NCI-H1436 (cell line): ENCODE measurements around the gene FGD3.
"Not testable (repeated sequence)": the region's sequence is repeated elsewhere in the genome, so short reads cannot be mapped to it uniquely, and the experiment has no call there.

Experiments
- DNase-seq: peaks from one replicate; lab custom pipeline; 2025; lab: John Stamatoyannopoulos, UW

FGD3 gene, protein sequence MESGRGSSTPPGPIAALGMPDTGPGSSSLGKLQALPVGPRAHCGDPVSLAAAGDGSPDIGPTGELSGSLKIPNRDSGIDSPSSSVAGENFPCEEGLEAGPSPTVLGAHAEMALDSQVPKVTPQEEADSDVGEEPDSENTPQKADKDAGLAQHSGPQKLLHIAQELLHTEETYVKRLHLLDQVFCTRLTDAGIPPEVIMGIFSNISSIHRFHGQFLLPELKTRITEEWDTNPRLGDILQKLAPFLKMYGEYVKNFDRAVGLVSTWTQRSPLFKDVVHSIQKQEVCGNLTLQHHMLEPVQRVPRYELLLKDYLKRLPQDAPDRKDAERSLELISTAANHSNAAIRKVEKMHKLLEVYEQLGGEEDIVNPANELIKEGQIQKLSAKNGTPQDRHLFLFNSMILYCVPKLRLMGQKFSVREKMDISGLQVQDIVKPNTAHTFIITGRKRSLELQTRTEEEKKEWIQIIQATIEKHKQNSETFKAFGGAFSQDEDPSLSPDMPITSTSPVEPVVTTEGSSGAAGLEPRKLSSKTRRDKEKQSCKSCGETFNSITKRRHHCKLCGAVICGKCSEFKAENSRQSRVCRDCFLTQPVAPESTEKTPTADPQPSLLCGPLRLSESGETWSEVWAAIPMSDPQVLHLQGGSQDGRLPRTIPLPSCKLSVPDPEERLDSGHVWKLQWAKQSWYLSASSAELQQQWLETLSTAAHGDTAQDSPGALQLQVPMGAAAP

GRCh38 chr9:92947268-92948037, at the start of gene FGD3:
Gene FGD3 (plus strand): TSS chr9:92947523. CDS start chr9:92976257, 28,734 bp downstream.
- peak; percentile 91 for DNase-seq

- DNase-seq = not testable (repeated sequence)
Observed at GRCh38 chr9:92905137-92905536, 42.2 kb upstream of the FGD3 start.

DNA sequence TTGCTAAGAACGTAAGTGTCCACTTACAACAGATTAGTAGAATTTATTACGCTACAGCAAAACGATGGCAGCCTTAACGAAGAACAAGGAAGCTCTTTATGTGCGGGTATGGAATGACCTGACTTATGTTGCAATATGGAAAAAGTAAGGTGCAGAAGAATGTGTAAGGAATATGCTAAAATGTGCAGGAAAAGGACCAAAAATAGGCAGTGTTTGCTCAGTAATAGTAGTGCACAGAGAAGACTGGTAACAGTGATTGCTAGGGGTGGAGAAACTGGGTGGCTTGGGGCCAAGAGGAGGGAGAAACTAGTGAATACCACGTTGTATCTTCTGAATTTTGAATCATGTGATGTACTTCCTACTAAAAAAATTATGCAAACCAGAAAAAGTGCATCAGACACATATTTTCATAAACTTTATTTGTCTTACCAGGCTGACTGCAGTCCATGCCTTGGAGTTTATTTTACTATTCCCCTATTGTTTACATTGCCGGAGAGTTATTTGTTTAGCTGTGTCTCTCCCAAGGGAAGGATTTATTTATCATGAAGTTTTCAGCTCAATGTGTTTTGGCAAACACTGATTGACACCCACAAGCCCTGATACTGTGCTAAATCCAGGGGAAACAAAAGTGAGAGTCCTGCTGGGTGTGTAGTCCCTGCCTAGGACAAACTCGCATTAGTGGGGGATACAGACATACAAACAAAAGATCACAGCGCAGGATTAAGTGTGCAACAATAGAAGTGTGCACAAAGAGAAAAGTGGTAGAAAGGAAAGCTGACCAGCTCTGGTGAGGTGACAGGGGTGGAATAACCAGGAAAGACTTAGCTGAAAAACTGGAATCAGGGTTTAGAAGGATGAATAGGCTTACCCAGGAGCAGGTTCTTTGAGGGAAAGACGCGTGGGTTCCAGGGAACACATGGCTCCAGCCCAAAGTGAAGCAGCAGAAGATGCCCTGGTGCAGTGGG, 35.5 kb upstream of the FGD3 start:
- DNase-seq = peak; percentile 0

- DNase-seq = no peak
Observed at GRCh38 chr9:92917176-92917800, 30.0 kb upstream of the FGD3 start.

GRCh38 chr9:92920437-92920836, 26.9 kb upstream of the FGD3 start:
- no peak for DNase-seq

DNA sequence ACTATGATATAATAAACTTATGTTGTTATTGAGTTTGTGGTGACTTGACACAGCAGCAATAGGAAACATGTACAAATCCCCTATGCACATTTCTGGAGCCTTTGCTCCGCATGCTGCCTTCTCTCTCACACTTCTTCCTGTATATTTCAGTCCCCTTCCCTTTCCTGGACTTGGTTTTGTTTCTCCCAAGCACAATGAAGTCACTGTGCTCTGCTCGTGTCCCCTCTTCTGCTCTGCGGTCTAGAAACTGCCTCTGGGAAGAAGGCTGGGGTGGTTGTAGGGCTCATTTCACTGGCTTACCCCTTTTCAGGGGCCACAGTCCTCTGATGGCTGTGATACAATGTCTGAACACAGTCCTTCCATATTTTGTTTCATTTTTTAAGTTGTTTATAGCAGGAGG, 15.7 kb upstream of the FGD3 start:
- no peak for DNase-seq

- no peak for DNase-seq
Observed at GRCh38 chr9:92934321-92934720, 13.0 kb upstream of the FGD3 start.

- DNase-seq = no peak
Observed at GRCh38 chr9:92938025-92938424, 9.3 kb upstream of the FGD3 start.

GRCh38 chr9:92941861-92942260, 5.5 kb upstream of the FGD3 start:
- no peak for DNase-seq

DNA sequence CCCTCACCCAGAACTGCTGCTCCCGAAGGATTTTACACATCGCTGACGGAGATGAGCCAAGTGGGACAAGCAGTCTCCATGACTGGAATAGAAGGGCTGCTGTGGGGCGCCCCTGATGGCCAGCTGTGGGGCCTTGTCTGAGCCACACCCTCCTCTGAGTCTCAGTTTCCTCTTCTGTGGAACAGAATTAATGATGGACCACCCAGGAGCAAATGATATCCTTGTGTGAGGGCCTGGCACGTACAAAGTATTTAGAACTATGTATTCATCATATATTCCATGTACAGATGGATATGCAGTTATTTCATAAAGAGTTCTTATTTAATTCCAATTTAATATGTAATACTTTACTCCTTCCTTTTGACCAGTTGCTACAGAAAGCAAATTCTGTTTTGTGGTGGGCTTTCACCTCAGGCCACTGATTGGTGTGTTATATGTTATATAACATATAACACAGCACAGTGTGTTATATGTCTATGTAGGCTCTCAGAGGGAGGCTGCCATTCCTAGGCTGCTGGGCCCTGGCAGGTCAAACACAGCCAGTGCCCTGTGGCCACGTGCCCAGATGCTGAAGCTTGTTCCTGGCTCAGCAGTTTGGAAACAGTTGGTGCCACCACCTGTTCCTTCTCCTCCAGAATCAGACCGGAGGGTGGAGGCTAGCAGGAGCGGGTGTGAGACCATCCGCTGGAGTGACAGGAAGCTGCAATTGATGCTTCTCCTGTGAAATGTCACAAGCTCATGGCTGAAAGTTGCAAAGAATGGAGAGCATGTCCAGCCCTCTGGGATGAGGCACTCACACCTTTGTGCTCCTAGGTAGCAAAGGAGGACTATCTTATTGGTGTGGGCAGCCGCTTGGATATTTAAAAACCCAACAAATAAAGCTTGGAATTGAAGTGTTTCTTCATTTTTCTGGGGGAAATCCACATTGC, 4.4 kb upstream of the FGD3 start:
- DNase-seq = no peak

DNA sequence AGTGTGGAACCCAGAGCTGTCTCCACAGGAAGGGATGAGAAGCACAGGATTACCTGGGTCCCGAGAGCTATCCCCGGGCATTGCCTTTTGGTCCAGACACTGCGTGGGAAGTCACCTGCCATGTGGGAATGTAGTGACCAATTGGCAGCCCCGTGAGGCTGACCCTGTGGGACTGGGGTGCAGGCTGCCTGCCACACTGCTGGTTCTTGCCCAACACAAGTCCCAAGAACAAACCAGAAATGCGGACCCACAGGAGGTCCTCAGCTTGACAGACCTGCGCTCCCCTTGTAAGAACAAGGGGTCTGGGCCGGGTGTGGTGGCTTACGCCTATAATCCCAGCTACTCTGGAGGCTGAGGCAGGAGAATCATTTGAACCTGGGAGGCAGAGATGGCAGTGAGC, 2.4 kb upstream of the FGD3 start:
- no peak for DNase-seq

DNA sequence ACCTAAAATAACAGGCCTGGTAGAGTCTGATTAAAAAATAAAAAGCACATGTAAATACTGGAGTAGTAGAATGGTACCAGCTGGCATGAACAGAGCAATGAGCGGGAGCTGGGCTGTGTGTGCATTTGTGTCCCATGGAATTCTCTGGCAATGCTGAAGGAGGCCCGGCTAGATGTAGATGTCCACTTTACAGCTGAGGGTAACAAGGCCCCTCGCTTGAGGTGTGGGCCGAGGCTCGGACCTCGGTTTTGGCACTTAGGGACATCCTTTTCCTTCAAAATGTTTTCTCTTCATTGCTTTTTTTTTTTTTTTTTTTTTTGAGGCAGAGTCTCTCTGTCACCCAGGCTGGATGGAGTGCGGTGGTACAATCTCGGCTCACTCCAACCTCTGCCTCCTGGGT, 1.5 kb upstream of the FGD3 start:
- no peak for DNase-seq

GRCh38 chr9:92948038-92948534, 763 bp downstream of the FGD3 start:
- no peak for DNase-seq

DNA sequence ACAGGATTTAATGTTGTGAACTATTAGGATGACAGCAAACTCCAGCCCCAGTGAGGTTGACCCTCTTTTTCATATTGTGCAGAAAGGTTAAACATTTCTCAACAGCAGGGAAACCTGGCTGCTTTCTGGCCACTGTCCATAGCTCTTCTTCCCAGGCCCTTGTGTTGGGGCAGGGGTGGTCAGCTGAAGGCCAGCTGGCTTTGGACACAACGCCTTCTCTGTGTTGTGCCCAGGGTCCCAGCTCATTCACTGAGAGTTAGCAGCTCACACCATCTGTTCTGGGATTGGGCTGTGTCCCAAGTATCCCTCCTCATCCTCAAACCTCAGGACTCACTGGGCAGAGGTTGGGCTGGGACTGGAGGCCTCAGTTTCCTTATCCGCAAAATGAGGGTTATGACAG, 1.3 kb downstream of the FGD3 start:
- no peak for DNase-seq

DNA sequence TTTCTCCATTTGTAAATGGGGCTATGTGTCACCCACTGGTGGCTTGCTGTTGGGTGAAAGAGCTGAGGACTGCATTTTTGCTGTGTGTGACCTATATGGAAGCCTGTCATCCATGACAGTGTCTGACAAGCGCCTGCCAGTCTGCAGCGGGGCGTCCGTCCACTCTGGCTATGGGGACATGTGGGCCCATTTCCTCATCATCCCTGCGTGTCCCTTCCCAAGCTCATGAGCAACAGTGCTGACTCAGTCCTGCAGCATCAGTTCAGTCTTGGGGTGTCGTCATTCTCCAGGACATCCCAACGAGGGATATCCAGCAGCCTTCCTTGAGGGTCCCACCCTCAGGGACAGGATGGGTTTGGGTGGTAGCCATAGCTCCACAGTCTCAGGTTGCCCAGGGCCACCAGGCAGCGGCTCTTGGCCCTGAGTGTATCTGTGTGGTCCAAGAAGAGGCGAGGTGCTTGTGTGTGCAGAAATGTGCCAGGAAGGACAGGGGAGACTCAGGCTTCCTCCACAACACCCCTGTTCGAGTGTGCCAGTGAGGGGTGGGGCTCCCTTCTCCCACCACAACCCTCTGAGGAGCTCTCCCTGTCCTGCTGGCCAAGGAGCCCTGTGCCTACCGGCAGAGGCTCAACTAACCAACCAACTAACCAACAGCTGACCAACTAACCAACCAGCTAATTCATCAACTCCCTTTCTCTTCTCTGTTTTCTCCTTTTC, 2.1 kb downstream of the FGD3 start:
- DNase-seq = no peak

DNA sequence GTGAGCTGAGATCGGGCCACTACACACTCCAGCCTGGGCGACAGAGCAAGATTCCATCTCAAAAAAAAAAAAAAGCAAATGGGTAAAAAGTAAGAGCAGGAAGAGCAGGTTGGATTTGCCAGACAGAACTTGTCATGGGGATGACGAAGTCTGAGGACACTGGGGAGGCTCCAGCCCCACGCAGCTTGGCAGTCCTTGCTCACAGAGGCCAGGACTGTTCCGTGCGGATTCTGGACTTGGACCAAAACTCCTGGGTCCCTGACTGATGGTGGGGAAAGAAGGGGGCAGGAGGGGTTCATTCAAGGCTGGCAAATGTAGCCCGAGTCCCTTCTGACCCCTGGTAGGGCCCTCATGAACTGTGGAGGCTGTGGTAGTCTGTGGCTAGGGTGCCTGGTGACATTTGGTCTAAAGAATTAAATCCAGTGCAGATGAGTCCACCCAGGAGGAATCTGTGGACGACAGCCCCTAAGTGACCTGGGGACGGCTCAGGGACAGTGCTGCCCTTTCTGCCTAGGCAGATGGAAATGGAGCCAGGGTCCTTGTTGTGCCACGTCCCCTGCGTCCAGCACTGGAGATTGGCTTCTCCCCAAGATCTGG, 3.1 kb downstream of the FGD3 start:
- no peak for DNase-seq

DNA sequence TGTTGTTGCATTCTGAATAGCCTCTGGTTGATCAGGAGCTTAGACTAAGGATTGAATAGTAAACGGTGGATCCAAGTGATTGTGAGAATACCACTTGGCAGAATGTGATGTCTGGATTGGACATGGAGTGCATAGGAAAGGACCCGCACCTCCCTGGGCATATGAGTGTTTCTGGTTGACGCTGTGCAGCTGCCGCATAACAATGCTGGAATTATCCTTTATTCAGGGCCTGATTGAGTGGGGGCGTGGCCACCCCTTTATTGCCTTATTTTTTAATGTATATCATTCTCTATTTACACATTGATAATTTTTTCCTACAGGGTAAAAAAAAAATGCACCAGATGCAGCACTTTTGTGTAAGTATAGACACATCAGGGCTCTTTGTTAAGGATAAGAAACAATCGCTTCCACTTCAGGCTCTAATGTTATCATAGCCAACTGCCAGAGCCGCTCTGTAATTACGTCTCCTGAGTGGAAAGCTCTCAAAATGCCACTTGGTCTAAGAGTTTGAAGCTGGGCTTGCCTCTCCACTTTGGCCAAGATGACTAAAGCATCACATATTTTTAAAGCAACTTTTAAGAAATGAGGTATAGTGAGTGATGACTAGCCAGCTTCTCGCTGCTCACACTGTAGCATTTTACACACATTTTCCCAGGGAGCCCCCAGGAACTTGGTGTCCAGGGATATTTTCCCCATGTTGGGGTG, 5.7 kb downstream of the FGD3 start:
- peak; percentile 99 for DNase-seq
